Thoracic aorta (tissue), 2 donors: ENCODE measurements around the gene PI16. TPM values are rescaled to one million over a fixed set of nuclear protein-coding genes. Genes with fewer than 3 reads are reported as not detected.

Source experiments
- ATAC-seq: fragments of 150-250 bp; one replicate; pipeline ENCODE4 v1.8.0; 2017; ENCODE audit warnings: low read depth; ENCODE audit not compliant: insufficient number of reproducible peaks, low FRiP score
- DNase-seq: peaks from one replicate; pipeline ENCODE4 v3.0.0-alpha.2; 2020; ENCODE audit warnings: low spot score
- H3K27ac ChIP-seq, 2 donors: fragments of 200-600 bp; sonication (generic); 1 replicate in 1 of 2; 2 replicates in 1 of 2; pipeline ENCODE4 v1.5.1; 2016; ENCODE audit warnings: mild to moderate bottlenecking in 2 of 2, moderate library complexity in 2 of 2
- H3K27me3 ChIP-seq: fragments of 200-600 bp; sonication (generic); replicated peaks from 2 replicates; pipeline ENCODE4 v1.6.0; 2016; ENCODE audit warnings: mild to moderate bottlenecking; ENCODE audit not compliant: insufficient read depth
- H3K36me3 ChIP-seq: fragments of 200-600 bp; sonication (generic); one replicate; pipeline ENCODE4 v1.5.1; 2016
- H3K4me1 ChIP-seq, 2 donors: fragments of 200-600 bp; sonication (generic); 1 replicate in 1 of 2; 2 replicates in 1 of 2; pipeline versions ENCODE4 v1.5.1 to v1.6.0; 2016; ENCODE audit warnings: low read depth in 2 of 2, mild to moderate bottlenecking in 1 of 2; ENCODE audit not compliant: control insufficient read depth in 1 of 2
- H3K4me3 ChIP-seq: fragments of 200-600 bp; sonication (generic); 2 replicates; pipeline ENCODE4 v1.5.1; 2016; ENCODE audit warnings: mild to moderate bottlenecking
- H3K9me3 ChIP-seq: fragments of 200-600 bp; sonication (generic); 2 replicates; pipeline ENCODE4 v1.5.1; 2016
- total RNA-seq, 2 donors: library from RNA; depleted of rRNA; stranded (reverse); fragments of >200 nt; gene quantifications; one replicate each; pipeline versions ENCODE4 v1.1.0 to v1.2.3, GENCODE V29; 2016
- TF ChIP-seq, protein P1 (sequence below): fragments of 200-600 bp; sonication (generic); IDR thresholded peaks from one replicate; pipeline ENCODE4 v1.5.1; 2019; ENCODE audit warnings: antibody characterized with exemption

PI16 gene
- total RNA-seq, 2 donors from 2014 or later: 44.3 to 89.7 TPM

DNA sequence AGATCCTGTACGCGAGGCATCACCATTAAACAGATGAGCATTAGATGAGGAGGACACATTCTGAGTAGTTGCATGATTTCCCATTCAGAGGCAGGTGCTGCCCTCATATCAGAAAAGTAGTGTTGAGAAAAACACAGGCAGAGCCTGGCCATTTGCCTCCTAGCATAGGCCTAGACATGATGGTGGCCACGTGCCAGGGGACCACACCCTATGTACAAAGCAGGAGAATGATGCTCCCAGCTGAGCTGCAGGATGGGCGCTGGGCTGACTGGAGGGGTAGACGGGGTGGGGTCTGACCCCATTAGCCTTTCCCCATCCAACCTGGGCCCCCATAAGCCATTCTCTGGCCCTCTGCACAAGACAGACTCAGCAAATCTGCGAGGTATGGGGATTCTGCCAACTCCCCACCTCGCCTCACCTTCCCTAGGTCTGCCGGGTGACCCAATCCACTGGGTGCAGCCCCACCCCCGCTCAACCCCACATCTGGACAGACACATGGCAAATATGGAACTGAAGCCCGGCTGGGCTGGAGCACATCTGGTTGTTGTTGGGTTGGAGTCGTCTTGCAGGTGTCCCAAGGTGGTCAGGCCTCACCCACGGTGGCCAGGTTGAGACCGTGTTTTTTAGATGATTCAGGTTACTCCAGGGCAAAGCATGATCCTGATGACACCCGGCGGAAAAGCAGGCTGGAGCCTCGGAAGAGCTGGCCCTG lies 13.9 kb downstream of the PI16 start:
- H3K36me3 ChIP-seq: peaks cover 55% of the 10 kb centered on the region
- peaks cover 0 to 14% of the 10 kb centered on the region in 2 donors for H3K4me1 ChIP-seq

DNA sequence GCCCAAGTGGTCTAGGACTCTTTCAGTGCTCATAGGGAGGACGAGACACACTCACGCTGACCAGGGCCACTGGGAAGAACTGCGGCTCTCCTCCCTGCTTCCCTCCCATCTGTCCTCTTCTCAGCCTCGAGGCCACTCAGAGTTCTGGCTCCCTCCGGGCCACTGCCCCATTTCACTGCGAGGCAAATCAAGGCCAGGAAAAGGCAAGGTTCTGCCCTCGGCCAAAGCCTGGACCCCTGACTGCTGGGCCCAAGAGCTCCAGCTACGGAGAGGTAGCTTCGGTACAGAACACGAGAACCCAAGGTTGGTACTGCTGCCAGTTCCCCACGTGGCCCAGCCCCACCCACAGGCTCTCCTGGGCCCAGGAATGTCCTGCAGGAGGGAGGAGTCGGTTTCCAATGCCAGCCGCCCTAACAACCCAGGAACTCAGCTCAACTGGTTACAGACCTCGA lies 14.7 kb downstream of the PI16 start:
- H3K4me1 ChIP-seq: peaks cover 0 to 6% of the 10 kb centered on the region in 2 donors
- peaks cover 64% of the 10 kb centered on the region for H3K36me3 ChIP-seq
- H3K9me3 ChIP-seq: no peaks in the 10 kb centered on the region
- TF ChIP-seq, protein P1, sequence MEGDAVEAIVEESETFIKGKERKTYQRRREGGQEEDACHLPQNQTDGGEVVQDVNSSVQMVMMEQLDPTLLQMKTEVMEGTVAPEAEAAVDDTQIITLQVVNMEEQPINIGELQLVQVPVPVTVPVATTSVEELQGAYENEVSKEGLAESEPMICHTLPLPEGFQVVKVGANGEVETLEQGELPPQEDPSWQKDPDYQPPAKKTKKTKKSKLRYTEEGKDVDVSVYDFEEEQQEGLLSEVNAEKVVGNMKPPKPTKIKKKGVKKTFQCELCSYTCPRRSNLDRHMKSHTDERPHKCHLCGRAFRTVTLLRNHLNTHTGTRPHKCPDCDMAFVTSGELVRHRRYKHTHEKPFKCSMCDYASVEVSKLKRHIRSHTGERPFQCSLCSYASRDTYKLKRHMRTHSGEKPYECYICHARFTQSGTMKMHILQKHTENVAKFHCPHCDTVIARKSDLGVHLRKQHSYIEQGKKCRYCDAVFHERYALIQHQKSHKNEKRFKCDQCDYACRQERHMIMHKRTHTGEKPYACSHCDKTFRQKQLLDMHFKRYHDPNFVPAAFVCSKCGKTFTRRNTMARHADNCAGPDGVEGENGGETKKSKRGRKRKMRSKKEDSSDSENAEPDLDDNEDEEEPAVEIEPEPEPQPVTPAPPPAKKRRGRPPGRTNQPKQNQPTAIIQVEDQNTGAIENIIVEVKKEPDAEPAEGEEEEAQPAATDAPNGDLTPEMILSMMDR: no peak
- DNase-seq (no peak), ATAC-seq (no peak)
- H3K27ac ChIP-seq: no peak overlapping the region
- H3K4me3 ChIP-seq: no peak overlapping the region
- H3K27me3 ChIP-seq: no peaks in the 10 kb centered on the region

More for the DNA sequence above, 13.9 kb downstream of the PI16 start:
- Histone ChIP-seq H3K4me3 (no peak overlapping the region), H3K27ac (no peak overlapping the region), H3K27me3 (no peaks in the 10 kb centered on the region), H3K9me3 (no peaks in the 10 kb centered on the region)
- TF ChIP-seq, protein P1: no peak
- ATAC-seq (no peak), DNase-seq (no peak)

DNA sequence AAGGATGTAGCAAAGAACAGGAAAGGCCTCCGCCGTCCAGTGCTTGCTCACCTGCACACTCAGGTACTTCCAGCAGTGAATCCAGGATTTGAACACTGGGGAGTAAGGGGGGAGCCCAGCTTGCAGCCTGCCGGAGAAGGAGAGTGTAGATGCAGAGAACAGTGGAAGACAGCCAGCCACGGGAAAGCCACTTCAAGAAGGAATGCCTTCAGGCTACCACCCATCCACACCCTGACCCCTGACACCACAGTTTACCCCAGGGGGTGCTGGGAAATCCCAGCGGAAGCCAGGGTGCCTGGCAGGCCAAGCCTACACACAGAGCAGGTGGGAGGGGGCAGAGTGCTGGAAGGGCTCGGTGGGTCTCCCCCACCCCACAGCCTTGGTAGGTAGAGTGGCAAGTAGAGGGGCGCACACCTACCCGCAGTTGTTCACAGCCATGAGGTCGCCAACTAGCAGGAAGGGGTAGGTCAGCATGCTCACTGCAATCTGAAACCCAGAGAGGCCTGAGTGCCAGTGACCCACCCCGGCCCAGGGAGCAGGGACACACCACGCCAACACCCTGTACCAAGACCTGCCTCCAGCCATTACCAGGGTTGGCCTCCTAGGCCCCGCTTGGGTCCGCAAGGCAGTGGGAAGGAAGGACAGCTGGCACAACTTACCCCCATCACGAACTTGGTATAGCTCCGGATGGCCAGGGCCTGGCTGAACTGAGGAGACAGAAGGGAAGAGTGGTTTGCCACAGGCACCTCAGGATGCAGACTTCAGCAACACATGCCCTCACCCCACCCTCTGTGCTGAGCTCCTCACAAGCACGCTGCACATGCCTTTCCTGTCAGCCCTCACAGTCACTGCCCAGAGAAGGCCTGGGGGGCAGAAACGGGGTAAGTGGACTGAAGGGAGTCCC lies 15.7 kb downstream of the PI16 start:
- H3K4me1 ChIP-seq: no peaks in the 10 kb centered on the region
- H3K4me3 ChIP-seq: no peak overlapping the region
- H3K36me3 ChIP-seq: peaks cover 73% of the 10 kb centered on the region
- no peaks in the 10 kb centered on the region for H3K27me3 ChIP-seq
- no peak overlapping the region for H3K27ac ChIP-seq
- TF ChIP-seq, protein P1: no peak
- DNase-seq: no peak
- no peaks in the 10 kb centered on the region for H3K9me3 ChIP-seq
- ATAC-seq: no peak

DNA sequence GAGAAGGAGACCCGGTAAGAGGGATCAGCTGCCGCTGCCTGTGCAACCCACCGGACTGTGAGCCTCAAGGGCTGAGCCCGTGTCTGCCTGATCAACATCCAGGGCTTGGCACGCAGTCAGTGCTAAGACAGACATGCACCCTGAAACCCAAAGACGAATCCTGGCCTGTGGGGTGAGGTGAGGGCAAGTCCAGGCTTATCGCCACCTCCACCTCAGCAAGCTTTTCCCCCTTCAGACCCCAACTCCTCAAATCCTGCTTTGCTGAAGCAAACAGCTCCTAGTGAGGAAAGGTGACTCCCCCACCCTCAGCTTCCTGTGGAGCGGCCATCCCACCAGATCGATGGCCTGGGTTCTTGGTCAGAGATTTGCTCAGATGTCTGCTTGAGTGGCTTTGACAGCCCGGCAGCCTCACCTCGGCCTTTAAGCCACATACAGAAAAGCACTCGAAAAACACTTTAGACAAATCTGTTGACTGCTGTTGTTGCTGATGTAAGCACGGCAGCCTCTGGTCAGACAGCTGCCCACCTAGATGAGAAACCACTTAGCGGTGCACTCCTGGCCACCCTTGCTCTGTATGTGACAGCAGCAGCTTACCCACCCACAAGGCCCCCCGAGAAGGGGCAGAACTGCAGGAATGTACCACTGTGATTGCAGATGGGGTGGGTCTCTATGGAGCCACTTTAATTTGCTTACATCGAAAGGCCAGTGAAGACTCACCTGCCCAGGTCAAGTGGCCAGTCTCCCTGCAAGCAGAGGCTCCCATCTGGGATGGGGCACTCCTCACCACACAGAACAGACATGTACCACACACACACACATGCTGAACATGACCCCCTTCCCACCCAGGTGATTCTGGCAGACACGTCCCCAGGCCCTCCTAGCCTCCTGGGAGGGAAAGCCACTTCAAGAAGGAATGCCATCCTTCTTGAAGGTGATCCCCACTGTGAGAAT lies 16.6 kb downstream of the PI16 start:
- no peaks in the 10 kb centered on the region for H3K27me3 ChIP-seq
- H3K4me3 ChIP-seq: no peak overlapping the region
- no peak overlapping the region for H3K27ac ChIP-seq
- TF ChIP-seq, protein P1: no peak
- peaks cover 83% of the 10 kb centered on the region for H3K36me3 ChIP-seq
- DNase-seq: no peak
- ATAC-seq: no peak
- no peaks in the 10 kb centered on the region for H3K4me1 ChIP-seq
- no peaks in the 10 kb centered on the region for H3K9me3 ChIP-seq
